DOHH2 (cell line): ENCODE measurements around the gene SLC16A8.

ENCODE experiments used
- CTCF ChIP-seq: fragments of 200-600 bp; sonication (generic); IDR thresholded peaks from one replicate; pipeline ENCODE4 v1.5.1; 2014; ENCODE audit warnings: antibody characterized with exemption, mild to moderate bottlenecking, low read depth, low read length; ENCODE audit not compliant: poor library complexity, severe bottlenecking
- EZH2phosphoT487 ChIP-seq: fragments of 200-600 bp; sonication (generic); IDR thresholded peaks from 2 replicates; pipeline ENCODE4 v1.6.1; 2017; ENCODE audit warnings: borderline replicate concordance, mild to moderate bottlenecking, antibody characterized with exemption, low read length, moderate library complexity, mixed read lengths

- no peak for TF ChIP-seq CTCF
- no peak for TF ChIP-seq EZH2phosphoT487
Observed at GRCh38 chr22:38122616-38123015, 38.6 kb upstream of the SLC16A8 start.
